Measurements from ENCODE around the gene C1QTNF3. TPM values are rescaled to one million over a fixed set of nuclear protein-coding genes. Genes with fewer than 3 reads are reported as not detected.
"Not testable (repeated sequence)": the region's sequence is repeated elsewhere in the genome, so short reads cannot be mapped to it uniquely, and the experiment has no call there.

Gene C1QTNF3
- total RNA-seq, 6 experiments from 2014 or later, result 0.40 to 0.62 (median 0.50) TPM

- not testable (repeated sequence) for H3K4me3 Mint-ChIP-seq; H3K27ac Mint-ChIP-seq; H3K27me3 Mint-ChIP-seq (ENCODE audit: insufficient read depth); H3K36me3 Mint-ChIP-seq (ENCODE audit: low read depth); DNase-seq; H3K9me3 Mint-ChIP-seq
- peaks cover 67% of the 10 kb centered on the region for H3K4me1 Mint-ChIP-seq (ENCODE audit: low read depth)
- peak; percentile 22 for TF ChIP-seq CTCF (IDR thresholded peaks at IDR 0.05)
Measured at GRCh38 chr5:34010146-34010545, 32.9 kb downstream of the C1QTNF3 start.

GRCh38 chr5:34009610-34010009 lies 33.4 kb downstream of the C1QTNF3 start:
- Mint-ChIP-seq H3K4me3 (peak overlapping the region; percentile 97; the same call in 1 of the 2 replicates), H3K36me3 (ENCODE audit: low read depth) (no peaks in the 10 kb centered on the region), H3K9me3 (no peaks in the 10 kb centered on the region), H3K27me3 (ENCODE audit: insufficient read depth) (no peaks in the 10 kb centered on the region), H3K27ac (peak overlapping the region; percentile 83; the same call in 1 of the 2 replicates), H3K4me1 (ENCODE audit: low read depth) (peaks cover 69% of the 10 kb centered on the region)
- peak; percentile 22 for DNase-seq
- TF ChIP-seq CTCF (IDR thresholded peaks at IDR 0.05), result no peak

GRCh38 chr5:34008802-34009201 lies 34.2 kb downstream of the C1QTNF3 start:
- H3K4me1 Mint-ChIP-seq (ENCODE audit: low read depth), result peaks cover 73% of the 10 kb centered on the region
- peak overlapping the region; percentile 83 for H3K27ac Mint-ChIP-seq
- no peaks in the 10 kb centered on the region for H3K27me3 Mint-ChIP-seq (ENCODE audit: insufficient read depth)
- no peaks in the 10 kb centered on the region for H3K9me3 Mint-ChIP-seq
- TF ChIP-seq CTCF (IDR thresholded peaks at IDR 0.05), result no peak
- DNase-seq, result no peak
- peak overlapping the region; percentile 97 for H3K4me3 Mint-ChIP-seq
- peaks cover 3% of the 10 kb centered on the region; the same call in 1 of the 2 replicates for H3K36me3 Mint-ChIP-seq (ENCODE audit: low read depth)

- Mint-ChIP-seq H3K4me1 (ENCODE audit: low read depth) (peaks cover 76% of the 10 kb centered on the region), H3K27me3 (ENCODE audit: insufficient read depth) (no peaks in the 10 kb centered on the region), H3K9me3 (no peaks in the 10 kb centered on the region), H3K27ac (peak within 1 kb of the TSS; percentile 83), H3K36me3 (ENCODE audit: low read depth) (peaks cover 10% of the 10 kb centered on the region), H3K4me3 (peak within 1 kb of the TSS; percentile 97)
- TF ChIP-seq CTCF (IDR thresholded peaks at IDR 0.05), result no peak
- peak; percentile 88 for DNase-seq
Measured at GRCh38 chr5:34007621-34008600, 35.1 kb downstream of the C1QTNF3 start, which contains the start of gene AMACR. TSS of gene AMACR (minus strand) at chr5:34008050. CDS start at chr5:34008019, 31 bp downstream.

GRCh38 chr5:34007201-34007620 lies 35.8 kb downstream of the C1QTNF3 start:
- H3K4me3 Mint-ChIP-seq, result peak overlapping the region; percentile 97
- DNase-seq, result no peak
- peak overlapping the region; percentile 76 for H3K27ac Mint-ChIP-seq
- H3K36me3 Mint-ChIP-seq (ENCODE audit: low read depth), result peaks cover 16% of the 10 kb centered on the region
- peaks cover 75% of the 10 kb centered on the region for H3K4me1 Mint-ChIP-seq (ENCODE audit: low read depth)
- TF ChIP-seq CTCF (IDR thresholded peaks at IDR 0.05), result no peak
- no peaks in the 10 kb centered on the region for H3K27me3 Mint-ChIP-seq (ENCODE audit: insufficient read depth)
- H3K9me3 Mint-ChIP-seq, result no peaks in the 10 kb centered on the region
